Measurements from ENCODE around the gene UBXN1. TPM values are rescaled to one million over a fixed set of nuclear protein-coding genes. Genes with fewer than 3 reads are reported as not detected.
"Not testable (repeated sequence)": the region's sequence is repeated elsewhere in the genome, so short reads cannot be mapped to it uniquely, and the experiment has no call there.

UBXN1 gene
- total RNA-seq, 5 donors from 2014 or later (not counting 1 experiment from before 2014, with no cell fraction given), result 180 to 199 (median 196) TPM

DNA sequence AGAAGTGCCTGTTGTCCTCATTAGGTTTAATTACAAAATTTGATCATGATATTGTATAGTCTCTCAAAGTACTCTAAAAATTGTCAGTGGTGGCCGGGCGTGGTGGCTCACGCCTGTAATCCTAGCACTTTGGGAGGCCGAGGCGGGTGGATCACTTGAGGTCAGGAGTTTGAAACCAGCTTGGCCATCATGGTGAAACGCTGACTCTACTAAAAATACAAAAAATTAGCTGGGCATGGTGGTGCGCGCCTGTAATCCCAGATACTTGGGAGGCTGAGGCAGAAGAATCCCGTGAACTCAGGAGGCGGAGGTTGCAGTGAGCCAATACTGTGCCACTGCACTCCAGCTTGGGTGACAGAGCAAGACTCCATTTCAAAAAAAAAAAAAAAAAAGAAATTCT is 3.5 kb downstream of the UBXN1 start:
- Mint-ChIP-seq H3K4me1 (peaks cover 61 to 65% (median 64%) of the 10 kb centered on the region in 3 donors), H3K36me3 (peaks cover 23% of the 10 kb centered on the region)
- not testable (repeated sequence) for H3K9me3 Mint-ChIP-seq; H3K27me3 ChIP-seq (replicated peaks in 1 of 2; ENCODE audit: control insufficient read depth in 2 of 2, extremely low read depth in 1 of 2, insufficient read depth in 2 of 2, low read length in 1 of 2); H3K27ac ChIP-seq (ENCODE audit: low read length); H3K9me3 ChIP-seq; ATAC-seq (replicated peaks in 1 of 4); H3K27me3 Mint-ChIP-seq; H3K4me3 ChIP-seq (ENCODE audit: control insufficient read depth in 1 of 2, extremely low read depth in 1 of 2, low read length in 1 of 2); H3K4me3 Mint-ChIP-seq; DNase-seq; H3K27ac Mint-ChIP-seq
- peaks cover 14 to 45% of the 10 kb centered on the region in 2 experiments for H3K4me1 ChIP-seq (ENCODE audit: control insufficient read depth in 1 of 2, extremely low read depth in 1 of 2, insufficient read depth in 2 of 2, low read length in 2 of 2)
- ChIA-PET POLR2A (interaction anchor here (0.6 to 1.9 kb wide), 6 partner anchors 10 to 131 kb away, joined by 3 to 11 read pairs (median 7); partner anchors contain the start of genes C11orf98 (in 2 of the 2), CSKMT (in 2 of the 2) and GANAB (in 1 of the 2)), CTCF (interaction anchor here (0.5 to 0.6 kb wide), 2 partner anchors 71 to 188 kb away, joined by 3 to 11 read pairs; no protein-coding TSS in a partner anchor)
- peaks cover 0 to 26% of the 10 kb centered on the region in 2 donors for H3K36me3 ChIP-seq (ENCODE audit: control insufficient read depth in 2 of 2, extremely low read depth in 1 of 2, insufficient read depth in 1 of 2, low read length in 1 of 2)
- WGBS (ENCODE audit: insufficient coverage), result 100% methylated on average over 2 of the region's 10 CpGs

DNA sequence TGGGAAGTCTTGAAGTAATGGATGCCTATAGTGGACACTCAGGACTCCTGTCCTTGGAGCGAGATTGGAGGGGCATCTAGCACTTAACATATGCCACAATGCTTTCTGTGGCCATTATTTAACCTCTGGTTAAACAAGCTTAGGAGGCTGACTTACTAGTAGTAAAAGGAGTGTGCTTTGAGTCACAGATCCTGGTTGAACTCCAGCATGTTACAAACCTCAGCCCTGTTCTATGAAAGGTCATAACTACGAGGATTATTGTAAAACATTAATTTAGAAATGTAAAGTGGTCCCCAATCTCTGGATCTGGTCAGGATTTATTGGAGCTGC is 5.7 kb downstream of the UBXN1 start:
- H3K36me3 Mint-ChIP-seq, result peaks cover 26% of the 10 kb centered on the region

DNA sequence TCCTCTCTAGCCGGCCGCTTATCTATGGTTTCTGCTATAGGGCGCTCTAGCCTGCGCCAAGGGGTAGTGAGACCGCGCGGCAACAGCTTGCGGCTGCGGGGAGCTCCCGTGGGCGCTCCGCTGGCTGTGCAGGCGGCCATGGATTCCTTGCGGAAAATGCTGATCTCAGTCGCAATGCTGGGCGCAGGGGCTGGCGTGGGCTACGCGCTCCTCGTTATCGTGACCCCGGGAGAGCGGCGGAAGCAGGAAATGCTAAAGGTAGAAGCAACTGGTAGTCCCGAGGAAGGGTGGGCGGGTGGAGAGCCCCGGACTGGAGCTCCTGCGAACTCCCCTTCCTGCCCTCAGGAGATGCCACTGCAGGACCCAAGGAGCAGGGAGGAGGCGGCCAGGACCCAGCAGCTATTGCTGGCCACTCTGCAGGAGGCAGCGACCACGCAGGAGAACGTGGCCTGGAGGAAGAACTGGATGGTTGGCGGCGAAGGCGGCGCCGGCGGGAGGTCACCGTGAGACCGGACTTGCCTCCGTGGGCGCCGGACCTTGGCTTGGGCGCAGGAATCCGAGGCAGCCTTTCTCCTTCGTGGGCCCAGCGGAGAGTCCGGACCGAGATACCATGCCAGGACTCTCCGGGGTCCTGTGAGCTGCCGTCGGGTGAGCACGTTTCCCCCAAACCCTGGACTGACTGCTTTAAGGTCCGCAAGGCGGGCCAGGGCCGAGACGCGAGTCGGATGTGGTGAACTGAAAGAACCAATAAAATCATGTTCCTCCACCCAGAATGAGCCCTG is 7.1 kb downstream of the UBXN1 start, which contains the start of the genes LBHD1 and UQCC3:
Gene LBHD1, minus strand, starts transcription at position 660 of the 782 bp plus-strand sequence. CDS start 2,236 bp downstream, outside the sequence.
Gene UQCC3, plus strand, starts transcription at position 66 of the 782 bp plus-strand sequence. Its CDS starts 73 bp downstream, at position 139.
- H3K9me3 ChIP-seq, result no peaks in the 10 kb centered on the region
- peak within 1 kb of the TSS; percentile 65 for H3K27ac ChIP-seq (ENCODE audit: low read length)
- ATAC-seq (replicated peaks in 1 of 4) (peak; percentile 72 to 80 (median 78)), DNase-seq (peak; percentile 32 to 81 (median 60))
- Mint-ChIP-seq H3K9me3 (no peaks in the 10 kb centered on the region), H3K4me1 (peaks cover 57 to 62% (median 59%) of the 10 kb centered on the region in 3 donors), H3K36me3 (peaks cover 19% of the 10 kb centered on the region), H3K4me3 (peak within 1 kb of the TSS; percentile 98 to 99 (median 99)), H3K27ac (peak within 1 kb of the TSS; percentile 98 to 99), H3K27me3 (no peaks in the 10 kb centered on the region)
- 0% methylated on average over 55 of the region's 59 CpGs for WGBS (ENCODE audit: insufficient coverage)
- peaks cover 7 to 45% of the 10 kb centered on the region in 2 experiments for H3K4me1 ChIP-seq (ENCODE audit: control insufficient read depth in 1 of 2, extremely low read depth in 1 of 2, insufficient read depth in 2 of 2, low read length in 2 of 2)
- no peaks in the 10 kb centered on the region for H3K27me3 ChIP-seq (replicated peaks in 1 of 2; ENCODE audit: control insufficient read depth in 2 of 2, extremely low read depth in 1 of 2, insufficient read depth in 2 of 2, low read length in 1 of 2)
- peaks cover 0 to 23% of the 10 kb centered on the region in 2 donors for H3K36me3 ChIP-seq (ENCODE audit: control insufficient read depth in 2 of 2, extremely low read depth in 1 of 2, insufficient read depth in 1 of 2, low read length in 1 of 2)
- ChIA-PET POLR2A (interaction anchor here (0.5 to 1.7 kb wide), 11 partner anchors 9 to 184 kb away, joined by 3 to 11 read pairs (median 3); partner anchors contain the start of genes INTS5 (in 1 of the 2) and TUT1 (in 1 of the 2)), CTCF (interaction anchor here (0.6 to 1.5 kb wide), 4 partner anchors 22 to 166 kb away, joined by 3 to 7 read pairs (median 4); partner anchors contain the start of genes TUT1 (in 1 of the 2) and ZBTB3 (in 1 of the 2))
- H3K4me3 ChIP-seq (ENCODE audit: control insufficient read depth in 1 of 2, extremely low read depth in 1 of 2, low read length in 1 of 2), result peak within 1 kb of the TSS; percentile 82 to 96

More for the DNA sequence above, 5.7 kb downstream of the UBXN1 start:
- POLR2A ChIA-PET, result interaction anchor here (0.6 to 0.7 kb wide), 6 partner anchors 8 to 1585 kb away, joined by 3 to 6 read pairs (median 3); partner anchors contain the start of gene CSKMT (in 1 of the 2)
- CTCF ChIA-PET, result no interaction called here
- Histone ChIP-seq H3K4me3 (ENCODE audit: control insufficient read depth in 1 of 2, extremely low read depth in 1 of 2, low read length in 1 of 2) (no peak overlapping the region), H3K9me3 (no peaks in the 10 kb centered on the region), H3K27me3 (replicated peaks in 1 of 2; ENCODE audit: control insufficient read depth in 2 of 2, extremely low read depth in 1 of 2, insufficient read depth in 2 of 2, low read length in 1 of 2) (no peaks in the 10 kb centered on the region), H3K4me1 (ENCODE audit: control insufficient read depth in 1 of 2, extremely low read depth in 1 of 2, insufficient read depth in 2 of 2, low read length in 2 of 2) (peaks cover 11 to 42% of the 10 kb centered on the region in 2 experiments), H3K27ac (ENCODE audit: low read length) (peak overlapping the region; percentile 65), H3K36me3 (ENCODE audit: control insufficient read depth in 2 of 2, extremely low read depth in 1 of 2, insufficient read depth in 1 of 2, low read length in 1 of 2) (peaks cover 0 to 30% of the 10 kb centered on the region in 2 donors)
- Mint-ChIP-seq H3K9me3 (no peaks in the 10 kb centered on the region), H3K27me3 (no peaks in the 10 kb centered on the region), H3K4me3 (peak overlapping the region; percentile 98 to 99 (median 99)), H3K27ac (peak overlapping the region; percentile 76 to 99), H3K4me1 (peaks cover 63 to 65% (median 63%) of the 10 kb centered on the region in 3 donors)
- ATAC-seq (replicated peaks in 1 of 4) (no peak), DNase-seq (no peak)
- WGBS (ENCODE audit: insufficient coverage), result no CpG with 5 or more reads among the region's 2 CpGs

DNA sequence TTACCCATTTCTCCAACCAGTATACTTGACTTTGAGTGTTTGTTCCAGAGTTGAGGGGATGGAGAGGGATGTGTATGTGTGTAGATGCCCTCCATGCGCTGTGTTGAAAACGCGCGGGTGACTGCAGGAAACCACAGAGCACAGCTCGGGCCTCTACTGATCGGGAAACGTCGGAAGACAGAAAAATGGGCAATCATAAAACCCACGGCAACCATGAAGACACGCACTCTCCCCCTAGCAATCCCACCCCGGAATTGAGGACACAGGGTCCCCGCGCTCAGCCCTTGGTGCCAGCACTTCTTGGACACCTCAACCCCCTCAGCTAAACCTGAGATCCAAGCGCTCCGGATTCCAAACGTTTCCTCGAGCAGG is 7.7 kb downstream of the UBXN1 start:
- H3K36me3 ChIP-seq (ENCODE audit: control insufficient read depth in 2 of 2, extremely low read depth in 1 of 2, insufficient read depth in 1 of 2, low read length in 1 of 2), result peaks cover 0 to 25% of the 10 kb centered on the region in 2 donors
- H3K4me3 ChIP-seq (ENCODE audit: control insufficient read depth in 1 of 2, extremely low read depth in 1 of 2, low read length in 1 of 2), result peak overlapping the region; percentile 82 to 96
- peaks cover 13 to 50% of the 10 kb centered on the region in 2 experiments for H3K4me1 ChIP-seq (ENCODE audit: control insufficient read depth in 1 of 2, extremely low read depth in 1 of 2, insufficient read depth in 2 of 2, low read length in 2 of 2)
- Mint-ChIP-seq H3K4me1 (peaks cover 58 to 65% (median 62%) of the 10 kb centered on the region in 3 donors), H3K36me3 (peaks cover 14% of the 10 kb centered on the region), H3K4me3 (peak overlapping the region; percentile 98 to 99 (median 99)), H3K27ac (peak overlapping the region; percentile 98 to 99), H3K9me3 (no peaks in the 10 kb centered on the region), H3K27me3 (no peaks in the 10 kb centered on the region)
- ChIA-PET POLR2A (interaction anchor here (0.6 to 1.7 kb wide), 6 partner anchors 8 to 80 kb away, joined by 3 to 11 read pairs (median 4); partner anchors contain the start of gene TUT1 (in 1 of the 2)), CTCF (interaction anchor here (0.6 to 1.5 kb wide), 3 partner anchors 23 to 165 kb away, joined by 3 to 7 read pairs (median 4); partner anchors contain the start of gene TUT1 (in 1 of the 2))
- 2% methylated on average over 15 of the region's 17 CpGs for WGBS (ENCODE audit: insufficient coverage)
- ATAC-seq (replicated peaks in 1 of 4) (peak; percentile 45 to 57 (median 52)), DNase-seq (peak in 10 of 35 experiments; percentile 25 to 44 (median 30))
- peak overlapping the region; percentile 65 for H3K27ac ChIP-seq (ENCODE audit: low read length)
- no peaks in the 10 kb centered on the region for H3K9me3 ChIP-seq
- no peaks in the 10 kb centered on the region for H3K27me3 ChIP-seq (replicated peaks in 1 of 2; ENCODE audit: control insufficient read depth in 2 of 2, extremely low read depth in 1 of 2, insufficient read depth in 2 of 2, low read length in 1 of 2)

DNA sequence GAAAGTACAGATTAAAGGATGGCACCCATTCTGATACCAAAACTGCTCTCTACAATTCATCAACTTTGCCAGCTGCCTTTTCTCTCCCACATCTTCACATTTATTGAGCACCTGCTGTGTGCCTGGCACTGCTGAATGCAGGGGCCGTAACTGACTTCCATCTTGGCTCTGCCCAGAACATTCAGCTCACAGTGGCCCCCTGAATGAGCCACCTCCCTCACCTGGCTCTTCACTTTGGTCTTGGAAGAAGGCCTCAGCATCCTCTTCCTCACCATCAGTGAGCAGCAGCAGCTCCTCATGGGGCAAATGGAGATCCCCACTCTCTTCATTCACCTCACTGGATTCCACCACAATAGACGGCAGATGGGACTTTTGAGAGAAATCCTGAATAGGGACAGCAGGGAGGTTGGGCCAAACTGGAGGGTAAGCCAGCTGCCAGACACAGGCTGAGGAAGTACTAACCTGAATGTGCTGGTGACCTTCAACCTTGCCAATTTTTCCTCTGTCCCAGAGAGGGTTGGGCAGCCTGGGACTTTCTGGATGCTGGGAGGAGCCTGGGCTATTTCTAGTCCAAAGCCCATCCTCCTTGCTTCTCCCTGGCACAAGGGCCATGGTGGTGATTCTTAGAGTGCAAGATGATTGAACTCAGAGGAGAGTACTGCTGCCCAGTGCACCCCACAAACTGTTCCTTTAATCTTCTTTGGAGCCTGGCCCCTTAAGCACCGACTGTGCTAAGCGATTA is 9.3 kb downstream of the UBXN1 start:
- Histone ChIP-seq H3K4me3 (ENCODE audit: control insufficient read depth in 1 of 2, extremely low read depth in 1 of 2, low read length in 1 of 2) (no peak overlapping the region), H3K4me1 (ENCODE audit: control insufficient read depth in 1 of 2, extremely low read depth in 1 of 2, insufficient read depth in 2 of 2, low read length in 2 of 2) (peaks cover 15 to 58% of the 10 kb centered on the region in 2 experiments), H3K27ac (ENCODE audit: low read length) (no peak overlapping the region), H3K27me3 (replicated peaks in 1 of 2; ENCODE audit: control insufficient read depth in 2 of 2, extremely low read depth in 1 of 2, insufficient read depth in 2 of 2, low read length in 1 of 2) (peaks cover 0 to 3% of the 10 kb centered on the region in 2 experiments), H3K36me3 (ENCODE audit: control insufficient read depth in 2 of 2, extremely low read depth in 1 of 2, insufficient read depth in 1 of 2, low read length in 1 of 2) (peaks cover 0 to 22% of the 10 kb centered on the region in 2 donors), H3K9me3 (no peaks in the 10 kb centered on the region)
- H3K36me3 Mint-ChIP-seq, result peaks cover 9% of the 10 kb centered on the region
- H3K4me3 Mint-ChIP-seq, result peak overlapping the region in 2 of 3 donors; percentile 28 to 52
- POLR2A ChIA-PET, result interaction anchor here (0.6 to 0.7 kb wide), 3 partner anchors 82 to 399 kb away, joined by 3 to 6 read pairs (median 5); no protein-coding TSS in a partner anchor
- no peak for ATAC-seq (replicated peaks in 1 of 4)
- H3K27me3 Mint-ChIP-seq, result no peaks in the 10 kb centered on the region
- peaks cover 54 to 65% (median 60%) of the 10 kb centered on the region in 3 donors for H3K4me1 Mint-ChIP-seq
- 93% methylated on average over 3 of the region's 4 CpGs for WGBS (ENCODE audit: insufficient coverage)
- DNase-seq, result no peak
- CTCF ChIA-PET, result interaction anchor here in 1 of 2 donors (0.6 kb wide), 1 partner anchor 1352 kb away, joined by 3 read pairs; no protein-coding TSS in a partner anchor
- H3K27ac Mint-ChIP-seq, result peak overlapping the region; percentile 98 to 99
- H3K9me3 Mint-ChIP-seq, result no peaks in the 10 kb centered on the region
